WTC11 (cell line): ENCODE measurements around the gene XAGE2. TPM values are rescaled to one million over a fixed set of nuclear protein-coding genes. Genes with fewer than 3 reads are reported as not detected.

Source experiments
- microRNA-seq: library from miRNA; unstranded; fragments of <30 nt; microRNA quantifications from one replicate; pipeline ENCODE4 v1.2.0, GENCODE V29; 2022; ENCODE audit warnings: borderline number of aligned reads
- total RNA-seq: library from RNA; stranded (reverse); gene quantifications from 3 replicates; pipeline ENCODE4 v1.2.3, GENCODE V29; 2021

The XAGE2 gene
- total RNA-seq, 1 experiment from 2014 or later, result not detected

Small RNA genes within 50 kb of the gene (microRNA-seq; reads per million reads assigned to microRNA genes)
- gene MIR8088, result not detected

Other genes with a start within 250 kb of the XAGE2 start
- gene MAGED4, start 184.1 kb upstream of the XAGE2 start, total RNA-seq, result 56.5 to 76.9 TPM (median 66.7 TPM) in 3 replicates
- gene XAGE1A, start 126.8 kb downstream of the XAGE2 start, total RNA-seq, result not detected in 3 replicates
- 0.37 TPM in 1 of 3 replicates, not detected in the others for gene XAGE1B, start 148.0 kb downstream of the XAGE2 start, total RNA-seq